WTC11 (cell line): ENCODE results near the gene SATB1. TPM values are rescaled to one million over a fixed set of nuclear protein-coding genes. Genes with fewer than 3 reads are reported as not detected.

Experiments
- ATAC-seq: fragments of 200-7000 bp; cut with Tn5 transposase; 2 replicates; pipeline ENCODE4 v1.10.0; 2021; ENCODE audit warnings: mild to moderate bottlenecking, moderate library complexity
- CTCF ChIA-PET: fragments of 300-600 bp; sonication (Branson Sonifier 250); formaldehyde crosslinking; loops from one replicate; lab custom pipeline; 2021; ENCODE audit warnings: antibody characterized with exemption; lab: Charles Lee
- POLR2A ChIA-PET: fragments of 350-600 bp; sonication (Branson Sonifier 250); formaldehyde crosslinking; loops from one replicate; lab custom pipeline; 2021; ENCODE audit warnings: antibody characterized with exemption; lab: Charles Lee
- DNase-seq: peaks from one replicate; pipeline ENCODE4 v3.0.0; 2021; ENCODE audit warnings: low spot score
- H3K27ac Mint-ChIP-seq: 2 replicates; pipeline ENCODE4 v1.8.0; 2021; ENCODE audit warnings: mixed read lengths
- H3K27me3 Mint-ChIP-seq: 2 replicates; pipeline ENCODE4 v1.8.0; 2021; ENCODE audit warnings: low read depth, mild to moderate bottlenecking, moderate library complexity, mixed read lengths
- H3K36me3 Mint-ChIP-seq: 2 replicates; pipeline ENCODE4 v1.8.0; 2021; ENCODE audit warnings: mixed read lengths
- H3K4me1 Mint-ChIP-seq: 2 replicates; pipeline ENCODE4 v1.8.0; 2022; ENCODE audit warnings: mixed read lengths
- H3K4me3 Mint-ChIP-seq: 2 replicates; pipeline ENCODE4 v1.8.0; 2021; ENCODE audit warnings: mild to moderate bottlenecking, moderate library complexity, mixed read lengths
- H3K9me3 Mint-ChIP-seq: 2 replicates; pipeline ENCODE4 v1.8.0; 2021; ENCODE audit warnings: mixed read lengths
- CBFB ChIP-seq: sonication (generic); formaldehyde crosslinking; IDR thresholded peaks from 2 replicates; pipeline ENCODE4 v1.8.1; 2022; ENCODE audit warnings: mild to moderate bottlenecking, low read depth, missing genetic modification reagents
- CREB1 ChIP-seq: sonication (generic); formaldehyde crosslinking; IDR thresholded peaks from 2 replicates; pipeline ENCODE4 v1.8.0; 2023; ENCODE audit warnings: mild to moderate bottlenecking, missing genetic modification reagents
- KAT7 ChIP-seq: sonication (generic); formaldehyde crosslinking; IDR thresholded peaks from 2 replicates; pipeline ENCODE4 v1.8.1; 2023; ENCODE audit warnings: missing genetic modification reagents, mild to moderate bottlenecking, borderline replicate concordance
- NFATC4 ChIP-seq: fragments of 250-450 bp; sonication (Bioruptor Pico); IDR thresholded peaks from 2 replicates; pipeline ENCODE4 v1.9.0; 2021; ENCODE audit warnings: mild to moderate bottlenecking
- NFYB ChIP-seq: sonication (generic); formaldehyde crosslinking; conservative IDR thresholded peaks from 2 replicates; pipeline ENCODE4 v1.8.0; 2022; ENCODE audit warnings: low read depth, missing genetic modification reagents
- NR1H2 ChIP-seq: sonication (generic); formaldehyde crosslinking; IDR thresholded peaks from 2 replicates; pipeline ENCODE4 v1.9.0; 2021; ENCODE audit warnings: mild to moderate bottlenecking, moderate library complexity, missing genetic modification reagents
- SMAD3 ChIP-seq: sonication (generic); formaldehyde crosslinking; IDR thresholded peaks from 2 replicates; pipeline ENCODE4 v1.8.0; 2022; ENCODE audit warnings: missing genetic modification reagents, mild to moderate bottlenecking, borderline replicate concordance
- SOX15 ChIP-seq: fragments of 250-450 bp; sonication (Bioruptor Pico); IDR thresholded peaks from 2 replicates; pipeline ENCODE4 v1.9.0; 2021; ENCODE audit warnings: mild to moderate bottlenecking
- TCF7 ChIP-seq: sonication (generic); formaldehyde crosslinking; IDR thresholded peaks from 2 replicates; pipeline ENCODE4 v1.8.0; 2022; ENCODE audit warnings: mild to moderate bottlenecking, low read depth, missing genetic modification reagents, moderate library complexity
- ZNF121 ChIP-seq: sonication (generic); formaldehyde crosslinking; IDR thresholded peaks from 2 replicates; pipeline ENCODE4 v1.8.0; 2023; ENCODE audit warnings: missing genetic modification reagents
- ZNF219 ChIP-seq: sonication (generic); formaldehyde crosslinking; IDR thresholded peaks from 2 replicates; pipeline ENCODE4 v1.8.0; 2023; ENCODE audit warnings: missing genetic modification reagents, mild to moderate bottlenecking, borderline replicate concordance
- ZNF263 ChIP-seq: sonication (generic); formaldehyde crosslinking; IDR thresholded peaks from 2 replicates; pipeline ENCODE4 v1.8.1; 2022; ENCODE audit warnings: low read depth, mild to moderate bottlenecking, moderate library complexity, missing genetic modification reagents
- ZNF416 ChIP-seq: fragments of 250-450 bp; sonication (Bioruptor Pico); IDR thresholded peaks from 2 replicates; pipeline ENCODE4 v1.9.0; 2021; ENCODE audit warnings: mild to moderate bottlenecking, inconsistent platforms
- ZNF671 ChIP-seq: fragments of 250-450 bp; sonication (Bioruptor Pico); IDR thresholded peaks from 2 replicates; pipeline ENCODE4 v1.8.0; 2021; ENCODE audit warnings: mild to moderate bottlenecking
- total RNA-seq: library from RNA; stranded (reverse); gene quantifications from 3 replicates; pipeline ENCODE4 v1.2.3, GENCODE V29; 2021
- TF ChIP-seq, protein P1 (sequence below): sonication (generic); formaldehyde crosslinking; IDR thresholded peaks from 2 replicates; pipeline ENCODE4 v1.8.1; 2022; ENCODE audit warnings: low read depth, missing genetic modification reagents, borderline replicate concordance
- TF ChIP-seq, protein P2 (sequence below): fragments of 250-450 bp; sonication (Bioruptor Pico); IDR thresholded peaks from 2 replicates; pipeline ENCODE4 v1.9.0; 2021; ENCODE audit warnings: mild to moderate bottlenecking
- TF ChIP-seq, protein P3 (sequence below): fragments of 250-450 bp; sonication (Bioruptor Pico); IDR thresholded peaks from 2 replicates; pipeline ENCODE4 v1.9.0; 2021; ENCODE audit warnings: moderate library complexity, mild to moderate bottlenecking, inconsistent platforms, borderline replicate concordance
- TF ChIP-seq, protein P4 (sequence below): fragments of 250-450 bp; sonication (Bioruptor Pico); IDR thresholded peaks from 2 replicates; pipeline ENCODE4 v2.1.2; 2022; ENCODE audit warnings: mild to moderate bottlenecking, moderate library complexity
- TF ChIP-seq, protein P5 (sequence below): sonication (generic); formaldehyde crosslinking; IDR thresholded peaks from 2 replicates; pipeline ENCODE4 v1.8.1; 2023; ENCODE audit warnings: mild to moderate bottlenecking, moderate library complexity, missing genetic modification reagents
- TF ChIP-seq, protein P6 (sequence below): fragments of 250-450 bp; sonication (Bioruptor Pico); conservative IDR thresholded peaks from 2 replicates; pipeline ENCODE4 v1.9.0; 2021; ENCODE audit warnings: mild to moderate bottlenecking

Gene SATB1
- total RNA-seq, 1 experiment from 2014 or later, result 36.2 TPM

DNA sequence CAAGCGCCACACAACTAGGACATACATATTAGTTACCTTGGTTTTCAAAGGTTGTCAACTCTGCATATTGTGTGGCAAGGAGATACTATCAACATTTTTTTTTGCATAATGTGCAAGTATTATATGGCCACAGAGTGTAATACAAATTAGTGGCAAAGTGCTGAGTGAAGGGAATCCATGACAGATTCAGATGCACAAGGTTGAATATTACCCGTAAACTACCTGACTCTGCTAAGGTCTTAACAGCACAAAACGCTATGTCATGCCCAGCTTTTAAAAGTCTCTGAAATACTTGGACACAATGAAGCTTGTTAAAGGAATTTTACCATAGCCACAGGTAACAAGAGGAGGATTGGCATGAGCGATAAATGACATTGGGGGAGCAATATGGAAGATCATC lies 79.0 kb downstream of the SATB1 start:
- POLR2A ChIA-PET, result no interaction called here
- no peak for DNase-seq
- Mint-ChIP-seq H3K9me3 (no peaks in the 10 kb centered on the region), H3K36me3 (peaks cover 9% of the 10 kb centered on the region), H3K27ac (peak overlapping the region; percentile 94), H3K4me1 (peaks cover 92% of the 10 kb centered on the region), H3K4me3 (no peak overlapping the region; the same call in 1 of the 2 replicates), H3K27me3 (no peaks in the 10 kb centered on the region)
- ATAC-seq, result no peak
- TF ChIP-seq, protein P1, sequence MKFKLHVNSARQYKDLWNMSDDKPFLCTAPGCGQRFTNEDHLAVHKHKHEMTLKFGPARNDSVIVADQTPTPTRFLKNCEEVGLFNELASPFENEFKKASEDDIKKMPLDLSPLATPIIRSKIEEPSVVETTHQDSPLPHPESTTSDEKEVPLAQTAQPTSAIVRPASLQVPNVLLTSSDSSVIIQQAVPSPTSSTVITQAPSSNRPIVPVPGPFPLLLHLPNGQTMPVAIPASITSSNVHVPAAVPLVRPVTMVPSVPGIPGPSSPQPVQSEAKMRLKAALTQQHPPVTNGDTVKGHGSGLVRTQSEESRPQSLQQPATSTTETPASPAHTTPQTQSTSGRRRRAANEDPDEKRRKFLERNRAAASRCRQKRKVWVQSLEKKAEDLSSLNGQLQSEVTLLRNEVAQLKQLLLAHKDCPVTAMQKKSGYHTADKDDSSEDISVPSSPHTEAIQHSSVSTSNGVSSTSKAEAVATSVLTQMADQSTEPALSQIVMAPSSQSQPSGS (CRISPR knock-in tag), result no peak
- TF ChIP-seq, protein P2, sequence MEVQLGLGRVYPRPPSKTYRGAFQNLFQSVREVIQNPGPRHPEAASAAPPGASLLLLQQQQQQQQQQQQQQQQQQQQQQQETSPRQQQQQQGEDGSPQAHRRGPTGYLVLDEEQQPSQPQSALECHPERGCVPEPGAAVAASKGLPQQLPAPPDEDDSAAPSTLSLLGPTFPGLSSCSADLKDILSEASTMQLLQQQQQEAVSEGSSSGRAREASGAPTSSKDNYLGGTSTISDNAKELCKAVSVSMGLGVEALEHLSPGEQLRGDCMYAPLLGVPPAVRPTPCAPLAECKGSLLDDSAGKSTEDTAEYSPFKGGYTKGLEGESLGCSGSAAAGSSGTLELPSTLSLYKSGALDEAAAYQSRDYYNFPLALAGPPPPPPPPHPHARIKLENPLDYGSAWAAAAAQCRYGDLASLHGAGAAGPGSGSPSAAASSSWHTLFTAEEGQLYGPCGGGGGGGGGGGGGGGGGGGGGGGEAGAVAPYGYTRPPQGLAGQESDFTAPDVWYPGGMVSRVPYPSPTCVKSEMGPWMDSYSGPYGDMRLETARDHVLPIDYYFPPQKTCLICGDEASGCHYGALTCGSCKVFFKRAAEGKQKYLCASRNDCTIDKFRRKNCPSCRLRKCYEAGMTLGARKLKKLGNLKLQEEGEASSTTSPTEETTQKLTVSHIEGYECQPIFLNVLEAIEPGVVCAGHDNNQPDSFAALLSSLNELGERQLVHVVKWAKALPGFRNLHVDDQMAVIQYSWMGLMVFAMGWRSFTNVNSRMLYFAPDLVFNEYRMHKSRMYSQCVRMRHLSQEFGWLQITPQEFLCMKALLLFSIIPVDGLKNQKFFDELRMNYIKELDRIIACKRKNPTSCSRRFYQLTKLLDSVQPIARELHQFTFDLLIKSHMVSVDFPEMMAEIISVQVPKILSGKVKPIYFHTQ (CRISPR knock-in tag), result no peak
- TF ChIP-seq CBFB (CRISPR knock-in tag) (no peak), SMAD3 (CRISPR knock-in tag) (no peak), ZNF416 (CRISPR knock-in tag) (no peak), KAT7 (CRISPR knock-in tag) (no peak), ZNF121 (no peak), NFYB (CRISPR knock-in tag) (no peak), ZNF263 (CRISPR knock-in tag) (no peak), SOX15 (no peak), ZNF671 (no peak), CREB1 (CRISPR knock-in tag) (no peak), ZNF219 (no peak), NR1H2 (no peak), TCF7 (no peak), NFATC4 (CRISPR knock-in tag) (no peak)
- TF ChIP-seq, protein P3, sequence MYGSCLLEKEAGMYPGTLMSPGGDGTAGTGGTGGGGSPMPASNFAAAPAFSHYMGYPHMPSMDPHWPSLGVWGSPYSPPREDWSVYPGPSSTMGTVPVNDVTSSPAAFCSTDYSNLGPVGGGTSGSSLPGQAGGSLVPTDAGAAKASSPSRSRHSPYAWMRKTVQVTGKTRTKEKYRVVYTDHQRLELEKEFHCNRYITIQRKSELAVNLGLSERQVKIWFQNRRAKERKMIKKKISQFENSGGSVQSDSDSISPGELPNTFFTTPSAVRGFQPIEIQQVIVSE, result no peak
- TF ChIP-seq, protein P4, sequence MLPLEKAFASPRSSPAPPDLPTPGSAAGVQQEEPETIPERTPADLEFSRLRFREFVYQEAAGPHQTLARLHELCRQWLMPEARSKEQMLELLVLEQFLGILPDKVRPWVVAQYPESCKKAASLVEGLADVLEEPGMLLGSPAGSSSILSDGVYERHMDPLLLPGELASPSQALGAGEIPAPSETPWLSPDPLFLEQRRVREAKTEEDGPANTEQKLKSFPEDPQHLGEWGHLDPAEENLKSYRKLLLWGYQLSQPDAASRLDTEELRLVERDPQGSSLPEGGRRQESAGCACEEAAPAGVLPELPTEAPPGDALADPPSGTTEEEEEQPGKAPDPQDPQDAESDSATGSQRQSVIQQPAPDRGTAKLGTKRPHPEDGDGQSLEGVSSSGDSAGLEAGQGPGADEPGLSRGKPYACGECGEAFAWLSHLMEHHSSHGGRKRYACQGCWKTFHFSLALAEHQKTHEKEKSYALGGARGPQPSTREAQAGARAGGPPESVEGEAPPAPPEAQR (CRISPR knock-in tag), result no peak
- TF ChIP-seq, protein P5, sequence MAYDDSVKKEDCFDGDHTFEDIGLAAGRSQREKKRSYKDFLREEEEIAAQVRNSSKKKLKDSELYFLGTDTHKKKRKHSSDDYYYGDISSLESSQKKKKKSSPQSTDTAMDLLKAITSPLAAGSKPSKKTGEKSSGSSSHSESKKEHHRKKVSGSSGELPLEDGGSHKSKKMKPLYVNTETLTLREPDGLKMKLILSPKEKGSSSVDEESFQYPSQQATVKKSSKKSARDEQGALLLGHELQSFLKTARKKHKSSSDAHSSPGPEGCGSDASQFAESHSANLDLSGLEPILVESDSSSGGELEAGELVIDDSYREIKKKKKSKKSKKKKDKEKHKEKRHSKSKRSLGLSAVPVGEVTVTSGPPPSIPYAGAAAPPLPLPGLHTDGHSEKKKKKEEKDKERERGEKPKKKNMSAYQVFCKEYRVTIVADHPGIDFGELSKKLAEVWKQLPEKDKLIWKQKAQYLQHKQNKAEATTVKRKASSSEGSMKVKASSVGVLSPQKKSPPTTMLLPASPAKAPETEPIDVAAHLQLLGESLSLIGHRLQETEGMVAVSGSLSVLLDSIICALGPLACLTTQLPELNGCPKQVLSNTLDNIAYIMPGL (CRISPR knock-in tag), result no peak
- TF ChIP-seq, protein P6, sequence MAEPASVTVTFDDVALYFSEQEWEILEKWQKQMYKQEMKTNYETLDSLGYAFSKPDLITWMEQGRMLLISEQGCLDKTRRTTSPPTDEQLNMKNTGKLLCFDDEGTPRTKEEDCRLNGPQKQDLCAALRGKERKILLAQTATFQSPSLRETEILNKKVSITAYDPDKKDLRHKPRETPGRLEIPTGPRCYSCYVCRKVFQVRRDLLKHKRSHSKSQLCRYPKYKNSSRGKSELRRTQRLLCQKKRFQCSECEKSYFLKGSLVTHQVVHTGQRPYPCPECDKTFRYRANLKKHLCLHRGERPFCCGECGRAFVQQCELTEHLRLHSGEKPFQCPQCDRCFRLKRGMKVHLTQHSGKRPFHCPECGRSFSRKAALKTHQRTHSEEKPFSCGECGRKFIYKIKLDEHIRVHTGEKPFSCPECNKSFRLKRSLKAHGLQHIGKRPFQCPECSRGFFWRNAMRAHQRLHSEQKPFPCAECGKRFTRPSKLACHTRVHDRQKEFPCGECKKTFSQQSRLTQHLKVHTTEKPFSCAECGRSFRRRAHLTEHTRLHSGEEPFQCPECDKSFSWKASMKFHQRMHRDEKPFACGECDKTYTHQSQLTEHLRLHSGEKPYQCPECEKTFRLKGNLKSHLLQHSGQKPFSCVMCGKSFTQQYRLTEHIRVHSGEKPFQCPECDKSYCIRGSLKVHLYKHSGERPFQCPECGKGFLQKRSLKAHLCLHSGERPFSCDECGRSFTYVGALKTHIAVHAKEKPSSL (CRISPR knock-in tag), result no peak
- CTCF ChIA-PET, result no interaction called here
